Fibroblast of the aortic adventitia (primary cell): Measurements from ENCODE around the gene MYH16. TPM values are rescaled to one million over a fixed set of nuclear protein-coding genes. Genes with fewer than 3 reads are reported as not detected.

ENCODE experiments used
- DNase-seq: peaks from one replicate; pipeline ENCODE4 v3.0.0-alpha.2; 2010; ENCODE audit warnings: low read depth
- H3K4me3 ChIP-seq: 2 replicates; pipeline ENCODE4 v1.5.1; 2011; ENCODE audit warnings: low read depth, mild to moderate bottlenecking, control low read depth, low read length, moderate library complexity
- total RNA-seq: library from RNA; depleted of rRNA; stranded (reverse); fragments of >200 nt; gene quantifications from 2 replicates; pipeline ENCODE4 v1.2.3, GENCODE V29; 2012; ENCODE audit warnings: low replicate concordance
- TF ChIP-seq, protein P1 (sequence below): IDR thresholded peaks from 2 replicates; pipeline ENCODE4 v1.5.1; 2011; ENCODE audit warnings: mild to moderate bottlenecking, low read length, control low read depth, inconsistent platforms; ENCODE audit not compliant: insufficient read depth

The MYH16 gene
- total RNA-seq, 1 donor, result not detected

GRCh38 chr7:99249985-99250575 lies 22.6 kb upstream of the MYH16 start:
- H3K4me3 ChIP-seq, result no peak overlapping the region
- DNase-seq, result no peak
- TF ChIP-seq, protein P1, sequence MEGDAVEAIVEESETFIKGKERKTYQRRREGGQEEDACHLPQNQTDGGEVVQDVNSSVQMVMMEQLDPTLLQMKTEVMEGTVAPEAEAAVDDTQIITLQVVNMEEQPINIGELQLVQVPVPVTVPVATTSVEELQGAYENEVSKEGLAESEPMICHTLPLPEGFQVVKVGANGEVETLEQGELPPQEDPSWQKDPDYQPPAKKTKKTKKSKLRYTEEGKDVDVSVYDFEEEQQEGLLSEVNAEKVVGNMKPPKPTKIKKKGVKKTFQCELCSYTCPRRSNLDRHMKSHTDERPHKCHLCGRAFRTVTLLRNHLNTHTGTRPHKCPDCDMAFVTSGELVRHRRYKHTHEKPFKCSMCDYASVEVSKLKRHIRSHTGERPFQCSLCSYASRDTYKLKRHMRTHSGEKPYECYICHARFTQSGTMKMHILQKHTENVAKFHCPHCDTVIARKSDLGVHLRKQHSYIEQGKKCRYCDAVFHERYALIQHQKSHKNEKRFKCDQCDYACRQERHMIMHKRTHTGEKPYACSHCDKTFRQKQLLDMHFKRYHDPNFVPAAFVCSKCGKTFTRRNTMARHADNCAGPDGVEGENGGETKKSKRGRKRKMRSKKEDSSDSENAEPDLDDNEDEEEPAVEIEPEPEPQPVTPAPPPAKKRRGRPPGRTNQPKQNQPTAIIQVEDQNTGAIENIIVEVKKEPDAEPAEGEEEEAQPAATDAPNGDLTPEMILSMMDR, result no peak

DNA sequence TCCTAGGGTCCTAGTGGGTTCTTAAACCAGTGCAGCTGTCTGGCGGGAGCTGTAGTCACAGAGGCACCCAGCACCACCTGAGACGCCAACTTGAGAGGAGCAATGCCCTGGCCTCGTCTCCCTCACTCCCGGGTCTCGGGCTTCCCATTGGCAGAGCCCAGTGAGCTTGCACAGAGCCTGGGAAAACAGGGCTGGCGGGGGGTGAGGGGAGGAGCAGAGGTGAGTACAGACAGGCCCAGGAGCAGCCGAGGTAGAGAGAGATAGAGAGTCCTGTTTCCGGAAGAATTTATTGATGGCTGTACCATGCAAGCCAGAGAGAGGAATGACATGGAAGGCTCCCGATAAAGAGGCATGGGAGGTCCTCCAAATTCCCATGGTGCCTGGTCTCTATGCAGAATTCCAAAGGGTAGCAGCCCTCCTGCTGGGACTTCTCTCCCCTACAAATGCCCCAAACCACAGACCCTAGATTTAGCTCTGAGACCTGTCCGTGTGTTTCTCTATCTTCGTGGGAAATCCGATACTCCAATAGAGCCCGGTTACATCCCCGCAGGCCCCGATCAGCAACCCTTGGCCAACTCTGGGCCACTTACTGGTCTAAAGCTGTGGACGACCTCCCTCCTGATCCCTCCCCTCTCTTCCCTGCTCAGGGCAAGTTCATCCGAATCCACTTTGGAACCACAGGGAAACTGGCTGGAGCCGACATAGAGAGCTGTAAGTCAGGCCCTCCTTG lies 20.3 kb upstream of the MYH16 start:
- TF ChIP-seq, protein P1, result no peak
- H3K4me3 ChIP-seq, result no peak overlapping the region
- DNase-seq, result no peak

DNA sequence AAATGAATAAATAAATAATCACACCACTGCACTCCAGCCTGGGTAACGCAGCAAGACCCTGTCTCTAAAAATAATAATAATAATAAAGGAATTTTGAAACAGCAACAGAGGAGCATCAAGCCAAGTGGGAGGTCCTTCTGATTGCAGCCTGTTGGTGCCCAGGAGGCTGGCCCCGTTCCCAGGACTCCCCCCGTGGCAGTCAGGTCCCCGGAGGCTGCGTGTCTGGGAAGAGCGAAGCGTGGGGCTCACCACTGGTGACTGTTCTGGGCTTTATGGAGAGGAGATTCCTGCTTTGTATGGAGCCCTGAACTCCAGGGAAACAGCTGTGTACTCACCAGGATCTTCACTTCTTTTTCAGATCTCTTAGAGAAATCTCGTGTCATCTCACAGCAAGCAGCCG lies 19.3 kb upstream of the MYH16 start:
- TF ChIP-seq, protein P1, result no peak
- DNase-seq, result peak; percentile 13
- H3K4me3 ChIP-seq, result no peak overlapping the region

DNA sequence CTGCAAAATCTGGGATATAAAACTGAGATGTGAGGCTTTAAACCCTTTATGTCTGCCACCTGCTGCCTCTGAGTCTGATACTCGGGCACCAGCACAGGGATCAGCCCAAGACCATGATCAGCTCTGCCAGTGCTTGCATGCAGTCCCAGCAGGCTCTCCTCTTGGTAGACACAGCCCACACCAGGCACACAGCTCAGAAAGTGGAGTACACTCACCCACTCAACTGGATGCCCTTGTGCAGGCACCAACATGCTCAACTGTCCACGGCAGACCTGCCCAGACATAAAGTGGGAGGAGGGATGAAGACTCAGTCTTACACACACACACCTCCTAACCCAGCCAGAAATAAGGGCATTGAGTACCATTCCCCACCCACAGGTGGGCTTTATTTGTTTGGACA lies 18.2 kb upstream of the MYH16 start:
- TF ChIP-seq, protein P1, result no peak
- no peak for DNase-seq

DNA sequence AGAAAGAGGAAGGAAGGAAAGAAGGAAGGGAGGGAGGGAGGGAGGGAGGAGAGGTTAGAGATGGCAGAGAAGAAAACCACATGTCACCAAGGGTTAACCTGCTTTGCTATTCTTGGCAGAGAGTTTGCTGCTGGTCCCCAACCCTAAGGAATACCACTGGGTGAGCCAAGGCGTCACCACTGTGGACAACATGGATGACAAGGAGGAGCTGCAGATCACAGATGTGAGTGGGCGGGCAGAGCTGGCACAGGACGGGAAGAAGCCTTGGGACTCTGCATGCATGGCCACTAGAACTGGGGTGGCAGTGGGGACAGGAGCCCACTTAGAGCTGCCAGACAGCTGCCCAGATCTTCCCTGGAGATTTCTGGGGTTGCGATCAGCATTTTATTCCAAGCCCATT lies 17.2 kb upstream of the MYH16 start:
- no peak overlapping the region for H3K4me3 ChIP-seq
- TF ChIP-seq, protein P1, result no peak
- no peak for DNase-seq

More for the DNA sequence above, 18.2 kb upstream of the MYH16 start:
- H3K4me3 ChIP-seq, result no peak overlapping the region

DNA sequence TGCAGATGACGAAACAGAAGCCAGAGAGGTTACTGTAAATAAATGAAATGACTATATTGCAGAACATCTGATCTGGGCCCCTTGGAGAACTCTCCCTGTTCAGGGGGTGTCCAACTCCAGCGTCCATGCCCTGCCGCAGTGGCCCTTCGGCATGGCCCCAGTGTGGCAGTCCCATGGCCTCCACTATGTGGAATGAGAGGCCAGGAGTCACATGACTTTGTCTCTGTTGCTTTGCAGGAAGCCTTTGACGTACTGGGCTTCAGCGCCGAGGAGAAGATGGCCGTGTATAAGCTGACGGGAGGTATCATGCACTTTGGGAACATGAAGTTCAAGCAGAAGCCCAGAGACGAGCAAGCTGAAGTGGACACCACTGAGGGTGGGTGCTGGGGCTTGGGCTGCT lies 15.6 kb upstream of the MYH16 start:
- TF ChIP-seq, protein P1, result no peak
- H3K4me3 ChIP-seq, result no peak overlapping the region
- no peak for DNase-seq
